ENCODE data around the gene TES. TPM values are rescaled to one million over a fixed set of nuclear protein-coding genes. Genes with fewer than 3 reads are reported as not detected.

The TES gene
- total and polyA plus RNA-seq, 9 of the 15 experiments (the other 6 are each of a cell fraction or from before 2014, with no cell fraction given): 20.7 to 61.6 (median 53.8) TPM

Other genes starting within 250 kb of the TES start
- not detected in 2 replicates for gene TFEC, start 179.8 kb upstream of the TES start, total RNA-seq (2014; rRNA removed)
- gene TFEC, start 179.8 kb upstream of the TES start, total RNA-seq (2014; rRNA removed; fragmentation: Illumina TruSeq; extraction: Trizol): not detected in 2 replicates
- gene TFEC, start 179.8 kb upstream of the TES start, total RNA-seq (2015; rRNA removed; fragmentation: Illumina TruSeq; extraction: Trizol): not detected in 2 replicates
- gene TFEC, start 179.8 kb upstream of the TES start, total RNA-seq (2021): not detected in 2 replicates
- not detected in 2 replicates for gene TFEC, start 179.8 kb upstream of the TES start, polyA plus RNA-seq (2011; rRNA removed)
- gene TFEC, start 179.8 kb upstream of the TES start, polyA plus RNA-seq (2014; fragmentation: Illumina TruSeq; extraction: Trizol): not detected in 2 replicates
- under 1 TPM in 1 of 2 experiments, not detected in 1; 0.01 TPM for gene TFEC, start 179.8 kb upstream of the TES start, polyA plus RNA-seq (2014; fragmentation: Nextera tagmentation; extraction: Ambion mirVana)
- not detected in 2 replicates for gene TFEC, start 179.8 kb upstream of the TES start, polyA plus RNA-seq (2014; rRNA removed)

Measured in K562 (cell line).